GM12864 (cell line): ENCODE results near the gene MICU1.

Source experiments
- DNase-seq: peaks from one replicate; pipeline ENCODE4 v3.0.0-alpha.2; 2011; ENCODE audit warnings: low read depth
- H3K4me3 ChIP-seq: 2 replicates; pipeline ENCODE4 v1.5.1; 2011; ENCODE audit warnings: mild to moderate bottlenecking, low read depth, low read length, control low read depth
- CTCF ChIP-seq: IDR thresholded peaks from 2 replicates; pipeline ENCODE4 v1.5.1; 2011; ENCODE audit warnings: low read depth, mild to moderate bottlenecking, moderate library complexity, low read length, control low read depth, inconsistent platforms; ENCODE audit errors: missing control alignments

MICU1 gene

GRCh38 chr10:72355214-72355555 lies 270.7 kb downstream of the MICU1 start:
- H3K4me3 ChIP-seq = peak overlapping the region; percentile 56
- DNase-seq = no peak
- no peak for TF ChIP-seq CTCF

DNA sequence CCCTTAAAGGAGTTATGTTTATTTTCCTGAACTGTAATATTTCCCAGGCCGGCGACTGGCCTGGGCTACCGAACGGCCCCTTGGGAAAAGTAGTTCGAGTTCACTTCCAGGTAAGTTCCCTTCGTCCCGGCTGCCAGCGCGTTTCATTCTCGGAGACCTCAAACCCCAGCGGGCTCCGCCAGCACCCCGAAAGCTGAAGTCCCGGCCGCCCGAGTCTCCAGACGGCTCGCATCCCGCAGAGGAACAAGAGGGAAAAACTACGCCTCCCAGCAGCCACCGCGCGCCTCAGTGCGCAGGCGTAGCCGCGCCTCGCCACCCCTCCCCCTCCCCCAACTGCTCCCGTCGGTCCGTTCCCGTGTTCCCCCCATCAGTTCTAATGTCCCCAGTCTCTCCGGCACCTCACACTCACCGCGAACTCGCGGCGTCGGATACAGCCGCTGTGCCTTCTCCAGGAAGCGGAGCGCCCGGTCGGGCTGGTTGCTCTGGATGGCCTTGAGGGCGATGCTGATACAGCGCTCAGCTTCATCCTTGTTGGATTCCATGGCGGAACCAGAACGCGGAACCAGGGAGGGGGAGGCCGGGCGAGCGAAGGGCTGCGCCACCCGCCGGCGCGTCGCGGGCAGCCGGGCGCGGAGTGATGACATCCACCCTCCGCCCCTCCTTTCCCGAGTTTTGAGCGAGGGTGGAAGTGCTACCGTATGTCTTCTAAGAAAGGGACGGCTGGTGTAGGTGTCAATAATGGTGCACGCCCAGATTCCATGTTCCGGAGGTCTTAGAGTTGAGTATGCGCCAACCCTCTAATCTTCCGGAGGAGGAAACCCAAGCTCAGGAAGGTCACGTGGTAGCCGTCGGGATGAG lies 271.3 kb downstream of the MICU1 start, which contains the start of gene DNAJB12:
DNAJB12 (minus strand) TSS at position 564 of the 858 bp plus-strand sequence; CDS start at position 542, 22 bp downstream.
- TF ChIP-seq CTCF = no peak
- H3K4me3 ChIP-seq = peak within 1 kb of the TSS; percentile 56

GRCh38 chr10:72353965-72354355 lies 271.9 kb downstream of the MICU1 start:
- TF ChIP-seq CTCF = no peak
- no peak for DNase-seq
- H3K4me3 ChIP-seq = peak overlapping the region; percentile 56

More for the DNA sequence above, 271.3 kb downstream of the MICU1 start, which contains the start of gene DNAJB12:
- DNase-seq = peak; percentile 90

- peak overlapping the region; percentile 56 for H3K4me3 ChIP-seq
- no peak for DNase-seq
- no peak for TF ChIP-seq CTCF
Observed at GRCh38 chr10:72353028-72353964, 272.6 kb downstream of the MICU1 start.

DNA sequence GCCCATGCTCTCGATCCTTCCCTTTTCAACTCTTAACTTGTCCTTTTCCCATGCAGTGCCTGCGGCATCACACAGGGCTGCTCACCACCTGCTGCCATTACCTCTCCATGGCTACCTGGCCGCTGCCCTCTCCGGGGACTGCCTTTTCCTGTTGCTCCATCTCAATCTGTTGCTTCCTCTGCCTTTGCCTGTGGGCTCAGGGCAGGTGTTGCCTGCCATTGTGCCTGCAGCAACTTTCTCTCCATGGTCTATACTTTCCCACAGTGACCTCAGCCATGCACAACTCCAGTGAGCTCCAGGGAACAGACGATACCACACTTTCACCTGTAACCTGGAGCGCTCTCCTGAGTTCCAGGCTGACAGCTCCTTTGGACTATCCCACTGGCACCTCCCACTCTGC lies 274.4 kb downstream of the MICU1 start:
- no peak for TF ChIP-seq CTCF
- H3K4me3 ChIP-seq = no peak overlapping the region
- no peak for DNase-seq

DNA sequence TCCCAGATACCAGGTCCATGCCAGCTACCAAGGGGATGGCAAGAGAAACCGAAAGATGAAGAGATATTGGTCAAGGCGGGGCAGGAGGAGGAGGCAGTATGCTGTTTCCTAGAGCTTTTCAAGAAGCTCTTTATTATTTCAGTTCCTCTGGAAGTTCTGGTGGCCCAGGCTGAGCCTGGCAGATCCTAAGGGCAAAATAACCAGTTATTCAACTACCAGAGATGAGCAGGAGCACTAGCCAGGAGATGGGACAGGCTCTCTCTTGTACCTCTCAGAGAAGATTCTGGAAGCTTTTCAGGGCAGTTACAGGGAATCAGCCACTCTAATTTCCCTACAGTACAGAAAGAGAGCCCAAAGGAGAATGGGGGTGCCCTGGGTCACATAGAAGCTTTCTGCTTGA lies 276.4 kb downstream of the MICU1 start:
- no peak for DNase-seq
- H3K4me3 ChIP-seq = no peak overlapping the region
- TF ChIP-seq CTCF = no peak
